ENCODE measurements around the gene AFAP1.

Gene AFAP1

GRCh38 chr4:7767966-7768365 is 171.7 kb downstream of the AFAP1 start:
- H3K36me3 Mint-ChIP-seq, result peaks cover 4% of the 10 kb centered on the region
- H3K27me3 Mint-ChIP-seq, result no peaks in the 10 kb centered on the region
- H3K4me1 Mint-ChIP-seq, result peaks cover 26% of the 10 kb centered on the region
- H3K4me3 Mint-ChIP-seq, result no peak overlapping the region
- no peak overlapping the region for H3K27ac Mint-ChIP-seq
- no peaks in the 10 kb centered on the region for H3K9me3 Mint-ChIP-seq

- H3K9me3 Mint-ChIP-seq, result no peaks in the 10 kb centered on the region
- H3K36me3 Mint-ChIP-seq, result peaks cover 2% of the 10 kb centered on the region
- H3K4me3 Mint-ChIP-seq, result no peak overlapping the region
- H3K27me3 Mint-ChIP-seq, result no peaks in the 10 kb centered on the region
- H3K27ac Mint-ChIP-seq, result no peak overlapping the region
- peaks cover 24% of the 10 kb centered on the region for H3K4me1 Mint-ChIP-seq
Observed at GRCh38 chr4:7767526-7767925, 172.1 kb downstream of the AFAP1 start.

DNA sequence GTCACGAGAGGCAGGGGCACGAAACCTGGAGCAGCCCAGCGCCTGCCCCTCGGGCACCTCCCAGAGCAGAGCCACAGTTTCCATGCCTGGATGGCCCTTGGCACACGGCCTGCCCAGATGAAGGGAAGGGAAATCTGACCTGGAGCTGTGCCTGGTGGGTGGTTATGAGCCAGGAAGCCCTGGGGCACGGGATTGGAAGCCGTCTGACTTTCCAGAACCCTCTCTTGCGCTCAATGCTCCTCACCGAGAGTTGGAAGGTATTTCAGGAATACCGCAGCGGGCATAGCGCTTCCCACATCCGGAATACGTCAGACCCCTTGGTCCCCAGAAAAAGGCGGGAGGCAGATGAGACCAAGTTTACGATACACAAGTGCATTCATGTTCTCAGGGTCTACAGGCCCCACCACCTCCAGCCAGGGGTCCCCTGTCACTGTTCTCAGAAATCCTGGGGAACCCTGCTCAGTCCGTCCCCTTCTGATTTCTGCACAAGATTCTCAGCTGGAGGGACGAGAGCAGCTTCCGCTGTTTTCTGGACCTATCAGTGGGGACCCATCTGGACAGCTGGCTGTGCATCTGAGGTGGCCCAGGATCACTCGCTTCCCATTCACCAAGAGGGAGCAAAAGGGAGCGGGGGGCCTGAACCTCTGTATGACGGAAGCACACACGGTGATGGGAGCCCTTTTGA is 172.9 kb downstream of the AFAP1 start:
- no peak overlapping the region for H3K4me3 Mint-ChIP-seq
- H3K27me3 Mint-ChIP-seq, result no peaks in the 10 kb centered on the region
- H3K27ac Mint-ChIP-seq, result no peak overlapping the region
- peaks cover 1% of the 10 kb centered on the region for H3K36me3 Mint-ChIP-seq
- H3K9me3 Mint-ChIP-seq, result no peaks in the 10 kb centered on the region
- peaks cover 27% of the 10 kb centered on the region for H3K4me1 Mint-ChIP-seq

- H3K27me3 Mint-ChIP-seq, result no peaks in the 10 kb centered on the region
- no peaks in the 10 kb centered on the region for H3K9me3 Mint-ChIP-seq
- peaks cover 26% of the 10 kb centered on the region for H3K4me1 Mint-ChIP-seq
- H3K4me3 Mint-ChIP-seq, result no peak overlapping the region
- no peaks in the 10 kb centered on the region for H3K36me3 Mint-ChIP-seq
- H3K27ac Mint-ChIP-seq, result no peak overlapping the region
Observed at GRCh38 chr4:7766086-7766485, 173.6 kb downstream of the AFAP1 start.

- Mint-ChIP-seq H3K9me3 (no peaks in the 10 kb centered on the region), H3K27me3 (no peaks in the 10 kb centered on the region), H3K4me1 (peaks cover 21% of the 10 kb centered on the region), H3K27ac (no peak overlapping the region), H3K4me3 (no peak overlapping the region), H3K36me3 (no peaks in the 10 kb centered on the region)
Observed at GRCh38 chr4:7765666-7766065, 174.0 kb downstream of the AFAP1 start.

DNA sequence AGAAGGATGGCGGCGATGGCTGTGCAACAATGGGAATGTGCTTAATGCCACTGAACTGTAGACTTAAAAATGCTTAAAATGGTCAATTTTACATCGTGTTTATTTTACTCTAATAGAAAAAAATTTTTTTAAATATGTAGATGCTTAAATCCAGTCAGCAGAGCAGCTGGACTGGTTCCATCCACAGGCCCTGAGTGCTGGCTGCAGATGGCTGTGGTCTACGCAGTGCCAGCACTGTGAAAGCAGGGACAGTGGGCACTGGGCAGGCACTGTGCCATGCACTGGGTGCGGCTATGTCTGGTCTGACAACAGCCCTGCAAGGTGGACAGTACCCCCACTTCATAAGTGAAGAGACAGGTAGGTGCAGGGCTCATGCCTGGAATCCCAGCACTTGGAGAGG is 175.2 kb downstream of the AFAP1 start:
- no peaks in the 10 kb centered on the region for H3K27me3 Mint-ChIP-seq
- H3K36me3 Mint-ChIP-seq, result no peaks in the 10 kb centered on the region
- H3K27ac Mint-ChIP-seq, result no peak overlapping the region
- no peak overlapping the region for H3K4me3 Mint-ChIP-seq
- H3K9me3 Mint-ChIP-seq, result no peaks in the 10 kb centered on the region
- peaks cover 20% of the 10 kb centered on the region for H3K4me1 Mint-ChIP-seq

GRCh38 chr4:7763788-7764187 is 175.9 kb downstream of the AFAP1 start:
- Mint-ChIP-seq H3K27ac (no peak overlapping the region), H3K4me1 (peaks cover 26% of the 10 kb centered on the region), H3K9me3 (no peaks in the 10 kb centered on the region), H3K27me3 (no peaks in the 10 kb centered on the region), H3K36me3 (no peaks in the 10 kb centered on the region), H3K4me3 (no peak overlapping the region)

DNA sequence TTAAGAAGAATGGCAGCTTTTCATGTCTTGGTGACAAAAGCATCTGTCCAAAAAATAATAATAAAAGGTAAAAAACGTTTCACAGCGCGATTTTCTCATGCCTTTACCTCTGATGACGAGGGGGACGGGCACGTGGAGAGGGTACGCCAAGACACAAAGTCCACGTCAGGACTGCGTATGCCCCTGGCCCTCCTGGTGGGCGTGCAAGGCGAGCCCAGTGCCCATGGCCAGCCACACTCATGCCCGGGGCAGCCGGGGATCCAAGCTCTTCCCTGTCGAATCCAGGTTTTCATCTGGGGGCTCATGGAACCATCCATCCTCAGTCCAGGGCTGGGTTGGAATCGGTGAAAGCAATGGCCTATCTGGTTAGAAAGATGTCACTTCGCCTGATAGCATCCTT is 176.6 kb downstream of the AFAP1 start:
- H3K27ac Mint-ChIP-seq, result peak overlapping the region; percentile 17
- H3K4me3 Mint-ChIP-seq, result no peak overlapping the region
- H3K36me3 Mint-ChIP-seq, result no peaks in the 10 kb centered on the region
- peaks cover 32% of the 10 kb centered on the region for H3K4me1 Mint-ChIP-seq
- no peaks in the 10 kb centered on the region for H3K27me3 Mint-ChIP-seq
- no peaks in the 10 kb centered on the region for H3K9me3 Mint-ChIP-seq

DNA sequence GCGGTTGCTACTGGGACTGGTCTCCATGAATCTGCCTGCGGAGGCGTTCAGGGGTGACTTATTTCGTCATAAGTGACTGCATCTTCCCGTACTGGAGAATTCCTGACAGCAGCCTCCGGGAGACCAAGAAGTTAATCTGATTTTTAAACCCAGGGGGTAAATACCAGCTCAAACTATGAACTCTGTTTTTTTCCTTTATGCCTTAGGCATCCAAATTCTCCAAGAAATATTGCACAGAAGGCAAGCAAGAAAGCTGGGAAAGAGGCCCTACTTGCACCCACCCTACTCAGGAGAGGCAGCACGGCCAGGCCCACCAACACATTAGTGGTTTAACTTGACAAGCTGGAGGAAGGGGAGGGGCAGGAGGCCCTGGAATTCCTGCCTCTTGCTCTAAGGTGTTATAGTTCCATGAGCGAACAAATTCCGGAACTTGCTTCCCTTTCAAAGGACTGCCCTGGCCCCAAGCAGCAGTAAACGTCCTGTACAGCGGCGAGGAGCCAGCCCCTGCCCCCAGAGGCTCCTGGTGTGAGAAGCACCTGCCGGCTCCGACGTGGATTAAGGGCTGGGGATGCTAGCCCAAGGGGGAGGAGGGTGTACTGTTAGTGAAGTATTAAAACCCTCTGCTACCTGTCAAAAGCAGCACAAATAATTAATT is 177.2 kb downstream of the AFAP1 start:
- Mint-ChIP-seq H3K4me1 (peaks cover 38% of the 10 kb centered on the region), H3K27me3 (no peaks in the 10 kb centered on the region), H3K27ac (no peak overlapping the region)

DNA sequence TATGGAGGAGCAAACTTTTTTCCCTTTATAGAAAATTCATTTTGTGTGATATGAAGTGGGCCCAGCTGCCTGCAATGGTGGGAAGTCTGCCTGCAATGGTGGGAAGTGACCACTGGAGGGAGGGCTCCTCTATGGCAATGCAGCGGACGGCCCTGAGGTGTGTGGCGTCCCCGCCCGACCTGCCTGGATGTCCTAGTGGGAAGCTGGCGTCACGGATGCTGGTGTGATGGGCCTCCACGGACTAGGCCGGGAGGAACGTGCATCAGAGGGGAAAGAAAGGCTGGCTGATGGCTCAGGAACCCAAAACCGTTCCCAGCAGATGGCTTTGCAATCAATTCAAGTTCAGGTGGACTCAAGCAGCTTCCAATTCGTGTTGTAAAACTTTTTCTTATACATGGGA is 177.9 kb downstream of the AFAP1 start:
- no peaks in the 10 kb centered on the region for H3K27me3 Mint-ChIP-seq
- no peak overlapping the region for H3K4me3 Mint-ChIP-seq
- H3K36me3 Mint-ChIP-seq, result no peaks in the 10 kb centered on the region
- H3K9me3 Mint-ChIP-seq, result no peaks in the 10 kb centered on the region
- H3K4me1 Mint-ChIP-seq, result peaks cover 41% of the 10 kb centered on the region
- peak overlapping the region; percentile 94 for H3K27ac Mint-ChIP-seq

More for the DNA sequence above, 177.2 kb downstream of the AFAP1 start:
- Mint-ChIP-seq H3K9me3 (no peaks in the 10 kb centered on the region), H3K36me3 (no peaks in the 10 kb centered on the region), H3K4me3 (no peak overlapping the region)

- no peaks in the 10 kb centered on the region for H3K9me3 Mint-ChIP-seq
- peaks cover 41% of the 10 kb centered on the region for H3K4me1 Mint-ChIP-seq
- no peaks in the 10 kb centered on the region for H3K36me3 Mint-ChIP-seq
- H3K27me3 Mint-ChIP-seq, result no peaks in the 10 kb centered on the region
- peak overlapping the region; percentile 94 for H3K27ac Mint-ChIP-seq
- H3K4me3 Mint-ChIP-seq, result no peak overlapping the region
Observed at GRCh38 chr4:7761312-7761711, 178.3 kb downstream of the AFAP1 start.

GRCh38 chr4:7760706-7761105 is 179.0 kb downstream of the AFAP1 start:
- no peak overlapping the region for H3K27ac Mint-ChIP-seq
- H3K27me3 Mint-ChIP-seq, result no peaks in the 10 kb centered on the region
- no peaks in the 10 kb centered on the region for H3K9me3 Mint-ChIP-seq
- H3K4me1 Mint-ChIP-seq, result peaks cover 41% of the 10 kb centered on the region
- no peaks in the 10 kb centered on the region for H3K36me3 Mint-ChIP-seq
- no peak overlapping the region for H3K4me3 Mint-ChIP-seq

- no peaks in the 10 kb centered on the region for H3K9me3 Mint-ChIP-seq
- H3K27me3 Mint-ChIP-seq, result no peaks in the 10 kb centered on the region
- H3K27ac Mint-ChIP-seq, result peak overlapping the region; percentile 100
- peak overlapping the region; percentile 92 for H3K4me3 Mint-ChIP-seq
- peaks cover 41% of the 10 kb centered on the region for H3K4me1 Mint-ChIP-seq
- H3K36me3 Mint-ChIP-seq, result no peaks in the 10 kb centered on the region
Observed at GRCh38 chr4:7760228-7760627, 179.4 kb downstream of the AFAP1 start.

DNA sequence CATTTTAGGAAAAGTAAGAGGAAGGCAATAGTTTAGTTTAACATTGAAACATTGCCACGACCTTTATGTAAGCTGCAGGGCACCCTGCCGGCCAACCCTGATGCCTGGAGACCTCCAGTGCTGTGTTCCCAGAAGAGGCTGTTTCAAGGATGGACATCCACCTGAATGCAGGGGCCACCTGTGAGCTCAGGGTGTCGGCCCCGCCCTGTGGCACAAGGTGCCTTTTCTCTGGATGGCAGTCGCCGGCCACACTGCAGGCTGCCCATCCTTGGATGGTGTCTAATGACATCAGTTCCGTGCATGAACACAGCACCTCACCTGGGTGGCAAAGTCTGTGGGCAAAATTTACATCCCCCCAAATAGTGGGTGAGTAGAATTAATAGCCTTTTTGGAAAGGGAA is 180.0 kb downstream of the AFAP1 start:
- Mint-ChIP-seq H3K9me3 (no peaks in the 10 kb centered on the region), H3K4me3 (peak overlapping the region; percentile 92), H3K4me1 (peaks cover 41% of the 10 kb centered on the region), H3K27me3 (no peaks in the 10 kb centered on the region), H3K36me3 (no peaks in the 10 kb centered on the region), H3K27ac (peak overlapping the region; percentile 100)

DNA sequence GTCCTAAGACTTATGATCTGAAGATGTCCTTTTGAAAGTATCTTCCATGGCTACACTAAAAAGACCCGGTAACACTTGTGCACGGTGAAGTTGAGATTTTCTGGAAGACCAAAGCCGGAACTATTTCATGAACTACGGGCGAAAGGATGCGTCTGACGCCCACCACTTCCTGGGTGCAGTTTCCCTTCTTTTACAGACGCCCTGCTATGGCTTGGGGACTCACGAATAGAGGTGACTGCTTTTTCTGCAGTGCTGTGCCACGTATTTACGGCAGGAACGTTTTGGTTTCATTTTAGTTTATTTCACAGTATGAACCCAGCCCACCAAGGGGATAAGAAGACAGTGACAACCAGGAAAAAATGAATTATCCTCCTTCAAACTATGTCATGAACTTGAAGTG is 180.4 kb downstream of the AFAP1 start:
- Mint-ChIP-seq H3K4me1 (peaks cover 41% of the 10 kb centered on the region), H3K27ac (peak overlapping the region; percentile 100), H3K4me3 (peak overlapping the region; percentile 92), H3K27me3 (no peaks in the 10 kb centered on the region), H3K9me3 (no peaks in the 10 kb centered on the region), H3K36me3 (no peaks in the 10 kb centered on the region)

DNA sequence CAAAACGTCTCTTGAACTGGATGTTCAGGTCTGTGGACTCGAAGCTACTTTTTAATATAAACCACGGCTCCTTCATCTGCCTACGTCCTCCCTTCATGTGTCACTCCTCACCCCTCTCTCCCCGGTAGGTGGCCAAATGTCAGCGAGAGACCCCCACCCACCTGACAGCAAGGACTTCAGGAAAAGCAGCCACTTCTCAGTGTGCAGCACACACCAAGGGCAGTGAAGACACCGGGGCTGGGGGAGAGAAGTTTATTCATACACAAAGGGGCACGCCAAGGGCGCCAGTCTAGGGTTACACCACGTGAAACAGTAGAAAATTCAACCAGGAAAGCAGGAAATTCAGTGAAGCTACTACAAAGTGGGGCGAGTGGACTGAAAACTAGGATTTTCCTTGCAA is 181.2 kb downstream of the AFAP1 start:
- Mint-ChIP-seq H3K4me1 (peaks cover 41% of the 10 kb centered on the region), H3K27ac (peak overlapping the region; percentile 90), H3K4me3 (peak overlapping the region; percentile 60), H3K9me3 (no peaks in the 10 kb centered on the region), H3K27me3 (no peaks in the 10 kb centered on the region), H3K36me3 (no peaks in the 10 kb centered on the region)

Data from activated naive CD4-positive, alpha-beta T cell treated with anti-CD3 and anti-CD28 coated beads, Interleukin-2, amount 50 U/mL, for 24 hours (primary cell).